Measurements from ENCODE around the gene RNF17.

GRCh38 chr13:24748061-24748400 lies 15.9 kb upstream of the RNF17 start:
- TF ChIP-seq CTCF (IDR thresholded peaks at IDR 0.05 in 4 of 5, conservative IDR thresholded peaks at IDR 0.05 in 1 of 5) (no peak), POLR2A (IDR thresholded peaks at IDR 0.05) (no peak)

All from gastrocnemius medialis (tissue), 4 donors.